Measurements from ENCODE around the gene CEP250.

CEP250 gene

DNA sequence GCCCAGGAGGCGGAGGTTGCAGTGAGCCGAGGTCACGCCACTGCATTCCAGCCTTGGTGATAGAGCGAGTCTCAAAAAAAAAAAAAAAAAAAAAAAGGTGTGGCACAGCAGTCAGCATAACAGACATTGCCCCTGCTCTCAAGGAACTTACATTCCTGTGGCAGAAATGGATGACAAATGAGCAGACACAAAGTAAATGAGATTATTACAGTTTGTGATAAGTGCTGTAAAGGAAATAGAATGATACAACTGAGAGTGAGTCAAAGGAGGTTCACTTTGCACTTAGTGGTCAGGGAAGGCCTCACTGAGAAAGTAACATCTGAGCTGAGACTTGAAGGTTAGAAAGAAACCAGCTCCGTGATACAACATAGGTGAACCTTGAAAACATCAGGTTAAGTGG is 36.4 kb downstream of the CEP250 start:
- Mint-ChIP-seq H3K27ac (no peak overlapping the region), H3K4me3 (no peak overlapping the region), H3K36me3 (ENCODE audit: low read depth) (peaks cover 73% of the 10 kb centered on the region), H3K4me1 (peaks cover 17% of the 10 kb centered on the region), H3K27me3 (ENCODE audit: low read depth) (no peaks in the 10 kb centered on the region), H3K9me3 (no peaks in the 10 kb centered on the region)
- TF ChIP-seq, protein P1, sequence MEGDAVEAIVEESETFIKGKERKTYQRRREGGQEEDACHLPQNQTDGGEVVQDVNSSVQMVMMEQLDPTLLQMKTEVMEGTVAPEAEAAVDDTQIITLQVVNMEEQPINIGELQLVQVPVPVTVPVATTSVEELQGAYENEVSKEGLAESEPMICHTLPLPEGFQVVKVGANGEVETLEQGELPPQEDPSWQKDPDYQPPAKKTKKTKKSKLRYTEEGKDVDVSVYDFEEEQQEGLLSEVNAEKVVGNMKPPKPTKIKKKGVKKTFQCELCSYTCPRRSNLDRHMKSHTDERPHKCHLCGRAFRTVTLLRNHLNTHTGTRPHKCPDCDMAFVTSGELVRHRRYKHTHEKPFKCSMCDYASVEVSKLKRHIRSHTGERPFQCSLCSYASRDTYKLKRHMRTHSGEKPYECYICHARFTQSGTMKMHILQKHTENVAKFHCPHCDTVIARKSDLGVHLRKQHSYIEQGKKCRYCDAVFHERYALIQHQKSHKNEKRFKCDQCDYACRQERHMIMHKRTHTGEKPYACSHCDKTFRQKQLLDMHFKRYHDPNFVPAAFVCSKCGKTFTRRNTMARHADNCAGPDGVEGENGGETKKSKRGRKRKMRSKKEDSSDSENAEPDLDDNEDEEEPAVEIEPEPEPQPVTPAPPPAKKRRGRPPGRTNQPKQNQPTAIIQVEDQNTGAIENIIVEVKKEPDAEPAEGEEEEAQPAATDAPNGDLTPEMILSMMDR (IDR thresholded peaks at IDR 0.05; ENCODE audit: unreplicated experiment in 3 of 3) = no peak

DNA sequence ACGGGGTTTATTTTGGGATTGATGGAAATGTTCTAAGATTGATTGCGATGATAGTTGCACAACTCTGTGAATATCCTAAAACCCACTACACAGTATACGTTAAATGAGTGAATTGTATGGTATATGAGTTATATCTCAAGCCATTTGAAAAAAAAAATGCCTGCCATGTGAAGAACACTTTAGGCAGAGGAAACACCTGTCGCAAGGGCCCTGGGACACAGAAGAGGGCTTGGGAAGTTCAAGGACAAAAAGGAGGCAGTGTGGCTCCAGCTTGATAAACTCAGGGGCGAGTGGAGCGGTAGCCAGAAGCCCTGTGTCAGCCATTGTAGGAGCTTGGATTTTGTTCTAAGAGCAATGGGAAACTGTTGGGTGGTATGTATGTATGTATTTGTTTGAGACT is 37.0 kb downstream of the CEP250 start:
- H3K9me3 Mint-ChIP-seq = no peaks in the 10 kb centered on the region
- no peak overlapping the region for H3K4me3 Mint-ChIP-seq
- no peak overlapping the region for H3K27ac Mint-ChIP-seq

GRCh38 chr20:35496481-35496880 is 41.1 kb downstream of the CEP250 start:
- peaks cover 77% of the 10 kb centered on the region for H3K36me3 Mint-ChIP-seq (ENCODE audit: low read depth)
- peaks cover 32% of the 10 kb centered on the region for H3K4me1 Mint-ChIP-seq
- peak overlapping the region in 1 of 3 experiments; percentile 90 for H3K27ac Mint-ChIP-seq
- no peaks in the 10 kb centered on the region for H3K27me3 Mint-ChIP-seq (ENCODE audit: low read depth)
- no peak overlapping the region for H3K4me3 Mint-ChIP-seq
- no peaks in the 10 kb centered on the region for H3K9me3 Mint-ChIP-seq
- TF ChIP-seq, protein P1 (IDR thresholded peaks at IDR 0.05; ENCODE audit: unreplicated experiment in 3 of 3) = no peak

More for the DNA sequence above, 37.0 kb downstream of the CEP250 start:
- TF ChIP-seq, protein P1 (IDR thresholded peaks at IDR 0.05; ENCODE audit: unreplicated experiment in 3 of 3) = no peak
- Mint-ChIP-seq H3K27me3 (ENCODE audit: low read depth) (no peaks in the 10 kb centered on the region), H3K4me1 (peaks cover 22% of the 10 kb centered on the region), H3K36me3 (ENCODE audit: low read depth) (peaks cover 73% of the 10 kb centered on the region)

DNA sequence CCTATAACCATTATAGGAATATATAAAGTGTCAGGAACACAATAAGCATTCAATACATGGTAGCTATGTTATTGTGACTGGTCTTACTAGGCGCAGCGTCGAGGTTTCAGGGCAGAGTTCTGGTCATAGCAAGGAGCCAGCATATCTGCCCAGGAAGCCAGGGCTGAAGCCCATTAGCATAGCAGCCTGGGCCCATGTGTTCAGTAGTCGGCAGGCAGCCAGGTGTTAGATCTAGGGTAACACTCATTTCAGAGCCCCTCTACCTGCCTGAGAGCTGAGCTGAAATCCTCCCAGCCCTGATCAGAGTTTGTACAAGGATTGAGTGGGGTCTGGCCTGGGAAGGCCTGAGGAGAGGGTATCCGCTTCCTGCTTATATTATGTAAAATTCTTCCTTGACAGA is 41.9 kb downstream of the CEP250 start:
- Mint-ChIP-seq H3K36me3 (ENCODE audit: low read depth) (peaks cover 78% of the 10 kb centered on the region), H3K4me1 (peaks cover 35% of the 10 kb centered on the region), H3K9me3 (no peaks in the 10 kb centered on the region), H3K27me3 (ENCODE audit: low read depth) (no peaks in the 10 kb centered on the region), H3K4me3 (no peak overlapping the region), H3K27ac (peak overlapping the region; percentile 65 to 90 (median 85))
- TF ChIP-seq, protein P1 (IDR thresholded peaks at IDR 0.05; ENCODE audit: unreplicated experiment in 3 of 3) = no peak

DNA sequence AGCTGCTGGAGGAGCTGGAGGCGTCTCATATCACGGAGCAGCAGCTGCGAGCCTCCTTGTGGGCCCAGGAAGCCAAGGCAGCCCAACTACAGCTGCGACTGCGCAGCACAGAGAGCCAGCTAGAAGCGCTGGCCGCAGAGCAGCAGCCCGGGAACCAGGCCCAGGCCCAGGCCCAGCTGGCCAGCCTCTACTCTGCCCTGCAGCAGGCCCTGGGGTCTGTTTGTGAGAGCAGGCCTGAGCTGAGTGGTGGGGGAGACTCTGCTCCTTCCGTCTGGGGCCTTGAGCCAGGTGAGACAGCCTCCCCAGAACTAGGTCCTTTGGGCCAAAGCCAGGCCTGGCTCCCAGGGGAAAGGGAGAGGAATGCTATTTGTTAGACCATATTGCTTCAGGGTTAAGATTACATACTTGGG is 42.4 kb downstream of the CEP250 start:
- Mint-ChIP-seq H3K4me1 (peaks cover 40% of the 10 kb centered on the region), H3K27ac (peak overlapping the region; percentile 65 to 90 (median 85)), H3K27me3 (ENCODE audit: low read depth) (no peaks in the 10 kb centered on the region), H3K9me3 (no peaks in the 10 kb centered on the region), H3K36me3 (ENCODE audit: low read depth) (peaks cover 78% of the 10 kb centered on the region), H3K4me3 (no peak overlapping the region)
- TF ChIP-seq, protein P1 (IDR thresholded peaks at IDR 0.05; ENCODE audit: unreplicated experiment in 3 of 3) = no peak

GRCh38 chr20:35499271-35499670 is 43.9 kb downstream of the CEP250 start:
- peaks cover 76% of the 10 kb centered on the region for H3K36me3 Mint-ChIP-seq (ENCODE audit: low read depth)
- no peaks in the 10 kb centered on the region for H3K27me3 Mint-ChIP-seq (ENCODE audit: low read depth)
- H3K27ac Mint-ChIP-seq = no peak overlapping the region
- H3K4me1 Mint-ChIP-seq = peaks cover 55% of the 10 kb centered on the region
- no peaks in the 10 kb centered on the region for H3K9me3 Mint-ChIP-seq
- TF ChIP-seq, protein P1 (IDR thresholded peaks at IDR 0.05; ENCODE audit: unreplicated experiment in 3 of 3) = no peak
- no peak overlapping the region for H3K4me3 Mint-ChIP-seq

Data from nephron (organoid).